Duodenal mucosa (tissue), 2 donors: ENCODE data around the gene STK10.

ENCODE experiments used
- H3K27ac ChIP-seq: one replicate; pipeline ENCODE4 v1.7.0; 2013; ENCODE audit warnings: low read depth, low read length
- H3K27me3 ChIP-seq, 2 donors: one replicate each; pipeline ENCODE4 v1.7.0; 2013; ENCODE audit warnings: low read length in 2 of 2, control low read depth in 1 of 2; ENCODE audit not compliant: insufficient read depth in 2 of 2, control insufficient read depth in 1 of 2
- H3K36me3 ChIP-seq, 2 donors: one replicate each; pipeline ENCODE4 v1.7.0; 2013; ENCODE audit warnings: low read length in 2 of 2, control low read depth in 1 of 2; ENCODE audit not compliant: insufficient read depth in 2 of 2, control insufficient read depth in 1 of 2
- H3K4me1 ChIP-seq, 2 donors: one replicate each; pipeline ENCODE4 v1.7.0; 2013; ENCODE audit warnings: low read length in 2 of 2, control low read depth in 1 of 2; ENCODE audit not compliant: insufficient read depth in 2 of 2, control insufficient read depth in 1 of 2
- H3K4me3 ChIP-seq, 2 donors: one replicate each; pipeline ENCODE4 v1.7.0; 2013; ENCODE audit warnings: low read length in 2 of 2, low read depth in 1 of 2
- H3K9ac ChIP-seq, 2 donors: one replicate each; pipeline ENCODE4 v1.7.0; 2013; ENCODE audit warnings: low read length in 2 of 2, low read depth in 1 of 2
- H3K9me3 ChIP-seq, 2 donors: one replicate each; pipeline ENCODE4 v1.7.0; 2013; ENCODE audit warnings: low read length in 2 of 2, control low read depth in 1 of 2; ENCODE audit not compliant: control insufficient read depth in 1 of 2

Gene STK10

DNA sequence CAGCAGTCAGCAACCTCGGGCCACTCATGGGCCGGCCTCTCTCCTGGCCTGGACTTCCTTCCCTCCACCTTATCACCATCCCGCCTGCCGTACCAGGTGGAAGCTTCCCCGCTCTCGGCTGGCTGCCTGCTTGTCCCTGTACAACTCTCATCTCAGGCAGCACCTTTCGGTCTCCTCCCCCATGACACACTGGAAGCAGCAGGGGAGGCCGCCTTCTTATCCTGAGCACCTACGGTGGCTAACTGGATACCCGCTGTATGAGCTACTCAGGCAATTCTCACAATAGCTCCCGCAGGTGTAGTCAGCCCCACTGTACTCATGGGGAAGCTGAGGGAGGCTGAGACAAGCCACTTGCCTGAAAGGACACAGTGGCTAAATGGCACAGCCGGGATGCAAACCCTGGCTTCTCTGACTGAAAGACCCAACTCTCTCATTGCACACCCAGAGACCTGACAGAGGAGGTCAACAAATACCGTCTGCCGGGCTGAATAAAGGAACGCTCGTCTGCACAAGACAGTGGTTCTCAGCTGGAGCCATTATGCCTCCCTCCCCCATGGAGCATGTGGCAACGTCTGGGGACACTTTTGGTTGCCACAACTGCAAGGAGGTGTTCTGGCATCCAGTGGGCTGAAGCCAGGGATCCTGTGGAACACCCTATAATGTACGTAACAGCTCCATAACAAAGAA lies 9.6 kb downstream of the STK10 start:
- no peaks in the 10 kb centered on the region for H3K9me3 ChIP-seq
- H3K9ac ChIP-seq = peak overlapping the region in 1 of 2 donors; percentile 1
- peaks cover 24 to 56% of the 10 kb centered on the region in 2 donors for H3K4me1 ChIP-seq
- H3K36me3 ChIP-seq = peaks cover 0 to 2% of the 10 kb centered on the region in 2 donors
- peak overlapping the region; percentile 5 to 51 for H3K4me3 ChIP-seq
- no peaks in the 10 kb centered on the region for H3K27me3 ChIP-seq
- peak overlapping the region; percentile 43 for H3K27ac ChIP-seq

- H3K27ac ChIP-seq = no peak overlapping the region
- peaks cover 0 to 2% of the 10 kb centered on the region in 2 donors for H3K36me3 ChIP-seq
- H3K4me1 ChIP-seq = peaks cover 30 to 60% of the 10 kb centered on the region in 2 donors
- no peaks in the 10 kb centered on the region for H3K27me3 ChIP-seq
- H3K4me3 ChIP-seq = no peak overlapping the region
- no peaks in the 10 kb centered on the region for H3K9me3 ChIP-seq
- H3K9ac ChIP-seq = no peak overlapping the region
Observed at GRCh38 chr5:172177176-172177575, 10.8 kb downstream of the STK10 start.

DNA sequence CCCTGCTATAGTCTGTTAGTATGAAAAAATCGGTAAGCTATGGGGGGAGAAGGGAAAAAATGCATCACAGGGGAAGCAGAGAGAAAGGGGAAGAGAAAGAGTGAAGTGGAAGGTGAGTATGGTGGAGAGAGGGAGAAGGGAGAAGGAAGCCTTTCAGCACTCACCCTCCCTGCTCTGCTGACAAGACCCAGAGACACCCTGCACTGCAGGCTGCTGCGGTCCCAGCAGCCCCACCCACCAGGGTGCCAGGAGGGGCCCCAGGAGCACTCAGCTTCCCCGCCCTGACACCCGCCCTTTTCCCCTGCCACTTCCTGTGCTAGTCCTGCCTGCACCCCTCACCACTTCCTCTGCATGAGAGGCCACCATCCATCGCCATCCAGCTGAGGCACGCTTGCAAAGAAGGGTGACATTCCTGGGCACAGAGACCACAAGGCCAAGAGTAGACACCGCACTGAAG lies 12.7 kb downstream of the STK10 start:
- Histone ChIP-seq H3K4me3 (peak overlapping the region; percentile 62 to 74), H3K36me3 (peaks cover 0 to 4% of the 10 kb centered on the region in 2 donors), H3K4me1 (peaks cover 30 to 53% of the 10 kb centered on the region in 2 donors), H3K27ac (no peak overlapping the region), H3K9me3 (no peaks in the 10 kb centered on the region), H3K27me3 (no peaks in the 10 kb centered on the region), H3K9ac (no peak overlapping the region)

DNA sequence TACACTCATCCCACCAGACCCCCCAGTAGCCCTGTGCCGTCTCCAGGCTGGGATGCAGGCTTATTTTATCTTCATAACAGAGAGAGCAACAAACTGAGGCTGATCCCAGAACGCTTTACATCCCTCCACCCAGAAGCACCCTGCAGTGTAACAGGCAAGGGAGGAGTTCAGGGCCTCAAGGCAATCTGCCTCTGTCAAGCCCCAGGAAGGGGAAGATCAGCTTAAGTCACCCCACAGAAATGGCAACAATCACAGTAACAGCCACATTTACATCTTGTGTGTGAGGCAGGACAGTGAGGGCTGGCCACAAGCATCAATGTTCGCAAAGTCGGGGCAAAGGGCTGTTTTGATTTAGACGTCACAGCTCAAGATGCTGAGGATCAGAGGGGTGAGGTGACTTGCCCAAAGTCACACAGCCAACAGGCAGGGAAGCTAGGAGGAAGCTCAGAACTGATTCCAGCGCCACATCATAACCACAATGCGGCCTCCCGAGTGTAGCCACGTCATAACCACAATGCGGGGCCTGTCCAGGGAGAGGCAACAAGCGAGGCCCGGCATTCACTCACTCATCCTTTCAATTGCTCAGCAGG lies 14.4 kb downstream of the STK10 start:
- Histone ChIP-seq H3K9ac (no peak overlapping the region), H3K36me3 (peaks cover 0 to 5% of the 10 kb centered on the region in 2 donors), H3K27ac (no peak overlapping the region), H3K9me3 (no peaks in the 10 kb centered on the region), H3K4me3 (peak overlapping the region in 1 of 2 donors; percentile 3), H3K4me1 (peaks cover 26 to 48% of the 10 kb centered on the region in 2 donors), H3K27me3 (no peaks in the 10 kb centered on the region)

DNA sequence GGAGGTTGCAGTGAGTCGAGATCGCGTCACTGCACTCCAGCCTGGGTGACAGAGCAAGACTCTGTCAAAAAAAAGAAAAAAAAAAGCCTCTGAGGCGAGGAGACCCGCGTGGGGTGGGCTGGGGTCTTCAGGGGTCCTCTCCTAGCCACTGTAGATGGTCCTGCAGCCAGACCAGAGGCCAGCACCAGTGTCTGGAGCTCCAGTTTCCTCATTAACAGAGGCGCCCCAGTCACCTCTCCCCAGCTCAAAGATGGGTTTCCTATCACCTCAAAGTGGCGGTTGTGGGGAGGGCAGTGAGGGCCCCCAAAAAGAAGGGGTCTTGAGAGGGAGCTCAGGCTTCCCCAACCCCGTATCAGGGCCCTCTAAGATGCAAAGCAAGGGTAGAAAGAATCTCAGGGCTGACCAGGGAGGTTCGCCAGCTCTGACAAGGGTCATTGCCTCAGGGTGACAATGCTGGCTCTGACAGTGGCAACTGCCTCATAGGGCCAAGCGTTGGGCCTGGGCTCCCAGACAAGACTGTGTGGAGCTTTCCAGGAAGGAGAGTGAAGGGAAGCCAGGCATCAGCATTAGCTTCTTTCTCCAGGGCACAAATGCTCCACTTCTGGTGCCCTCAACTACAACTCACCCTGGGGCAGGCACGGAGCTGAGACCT lies 15.0 kb downstream of the STK10 start:
- Histone ChIP-seq H3K27ac (no peak overlapping the region), H3K36me3 (peaks cover 0 to 5% of the 10 kb centered on the region in 2 donors), H3K27me3 (no peaks in the 10 kb centered on the region), H3K4me3 (no peak overlapping the region), H3K4me1 (peaks cover 25 to 46% of the 10 kb centered on the region in 2 donors), H3K9ac (no peak overlapping the region), H3K9me3 (no peaks in the 10 kb centered on the region)

DNA sequence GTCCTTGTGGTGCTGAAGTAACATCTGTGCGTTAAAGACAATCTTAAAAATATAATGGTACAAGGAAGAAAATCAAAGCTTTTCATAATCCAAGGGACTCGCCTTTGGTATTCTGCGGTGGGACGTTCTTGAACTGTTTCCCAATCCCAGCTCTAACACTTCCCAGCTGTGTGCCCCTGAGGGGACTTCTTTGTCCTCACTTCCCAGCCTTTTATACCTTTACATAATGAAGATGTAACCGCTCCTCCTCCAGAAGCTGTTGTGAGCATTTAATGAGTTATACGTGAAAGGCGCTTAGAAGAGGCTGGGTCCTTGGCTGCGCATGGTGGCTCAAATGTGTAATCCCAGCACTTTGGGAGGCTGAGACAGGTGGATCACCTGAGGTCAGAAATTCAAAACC lies 16.9 kb downstream of the STK10 start:
- no peak overlapping the region for H3K27ac ChIP-seq
- peaks cover 24 to 44% of the 10 kb centered on the region in 2 donors for H3K4me1 ChIP-seq
- H3K9ac ChIP-seq = no peak overlapping the region
- H3K27me3 ChIP-seq = no peaks in the 10 kb centered on the region
- H3K36me3 ChIP-seq = peaks cover 0 to 7% of the 10 kb centered on the region in 2 donors
- H3K4me3 ChIP-seq = no peak overlapping the region
- H3K9me3 ChIP-seq = no peaks in the 10 kb centered on the region

- Histone ChIP-seq H3K4me3 (no peak overlapping the region), H3K4me1 (peaks cover 22 to 38% of the 10 kb centered on the region in 2 donors)
Observed at GRCh38 chr5:172170251-172170701, 17.7 kb downstream of the STK10 start.

DNA sequence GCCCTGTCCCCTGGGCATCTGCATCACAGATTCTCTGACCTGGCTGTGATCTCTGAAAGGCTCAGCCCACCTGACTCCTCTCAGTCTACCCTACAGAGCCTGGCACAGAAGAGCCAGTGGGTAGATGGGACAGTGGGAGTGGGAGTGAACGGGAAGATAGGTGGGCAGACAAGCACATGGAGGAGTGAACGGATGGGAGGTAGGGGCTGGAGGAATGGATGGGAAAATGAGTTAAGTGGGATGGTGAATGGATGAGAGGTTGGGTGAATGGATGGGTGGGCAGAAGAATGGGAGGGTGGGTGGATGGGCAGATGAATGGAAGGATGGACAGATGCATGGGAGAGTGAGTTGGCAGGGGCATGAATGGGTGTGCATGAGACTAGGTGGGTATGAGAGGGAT lies 18.8 kb downstream of the STK10 start:
- Histone ChIP-seq H3K27me3 (no peaks in the 10 kb centered on the region), H3K9me3 (no peaks in the 10 kb centered on the region), H3K9ac (no peak overlapping the region), H3K36me3 (peaks cover 0 to 8% of the 10 kb centered on the region in 2 donors), H3K27ac (no peak overlapping the region), H3K4me3 (no peak overlapping the region), H3K4me1 (peaks cover 32 to 38% of the 10 kb centered on the region in 2 donors)

More at GRCh38 chr5:172170251-172170701, 17.7 kb downstream of the STK10 start:
- H3K27ac ChIP-seq = no peak overlapping the region
- no peaks in the 10 kb centered on the region for H3K9me3 ChIP-seq
- no peak overlapping the region for H3K9ac ChIP-seq
- peaks cover 0 to 8% of the 10 kb centered on the region in 2 donors for H3K36me3 ChIP-seq
- H3K27me3 ChIP-seq = no peaks in the 10 kb centered on the region

GRCh38 chr5:172168311-172168710 lies 19.7 kb downstream of the STK10 start:
- Histone ChIP-seq H3K27me3 (no peaks in the 10 kb centered on the region), H3K36me3 (peaks cover 0 to 8% of the 10 kb centered on the region in 2 donors), H3K9ac (no peak overlapping the region), H3K27ac (no peak overlapping the region), H3K4me3 (no peak overlapping the region), H3K4me1 (peaks cover 36% of the 10 kb centered on the region in 2 donors), H3K9me3 (no peaks in the 10 kb centered on the region)

DNA sequence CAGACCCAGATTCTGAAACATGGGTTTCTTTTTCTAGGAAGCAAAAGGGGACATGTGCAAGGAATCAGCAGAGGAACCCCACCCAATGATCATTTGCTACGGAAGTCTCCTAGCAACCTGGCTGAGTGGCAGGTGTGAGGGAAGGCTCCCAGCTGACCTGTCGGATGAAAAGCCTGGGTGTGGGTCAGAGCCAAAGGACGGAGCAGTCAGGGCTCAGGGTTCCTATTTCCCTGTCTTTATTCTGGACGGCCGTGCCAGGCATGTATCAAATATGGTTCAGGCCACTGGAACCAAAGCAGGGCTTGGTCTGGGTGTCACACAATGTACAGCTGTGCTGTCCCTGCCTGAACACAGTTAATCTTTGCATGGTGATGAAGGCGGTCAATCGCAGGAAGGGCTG lies 20.1 kb downstream of the STK10 start:
- H3K27me3 ChIP-seq = no peaks in the 10 kb centered on the region
- peaks cover 0 to 8% of the 10 kb centered on the region in 2 donors for H3K36me3 ChIP-seq
- H3K27ac ChIP-seq = no peak overlapping the region
- no peak overlapping the region for H3K9ac ChIP-seq
- H3K4me1 ChIP-seq = peaks cover 36 to 37% of the 10 kb centered on the region in 2 donors
- H3K4me3 ChIP-seq = no peak overlapping the region
- H3K9me3 ChIP-seq = no peaks in the 10 kb centered on the region
